CD4-positive, alpha-beta T cell treated with Interleukin-1 beta for 1 hour (primary cell): ENCODE data around the gene DMAP1.

Experiments
- DNase-seq, 2 donors: peaks; one replicate each; pipeline ENCODE4 v3.0.0-alpha.2; 2020 to 2022

Gene DMAP1

DNA sequence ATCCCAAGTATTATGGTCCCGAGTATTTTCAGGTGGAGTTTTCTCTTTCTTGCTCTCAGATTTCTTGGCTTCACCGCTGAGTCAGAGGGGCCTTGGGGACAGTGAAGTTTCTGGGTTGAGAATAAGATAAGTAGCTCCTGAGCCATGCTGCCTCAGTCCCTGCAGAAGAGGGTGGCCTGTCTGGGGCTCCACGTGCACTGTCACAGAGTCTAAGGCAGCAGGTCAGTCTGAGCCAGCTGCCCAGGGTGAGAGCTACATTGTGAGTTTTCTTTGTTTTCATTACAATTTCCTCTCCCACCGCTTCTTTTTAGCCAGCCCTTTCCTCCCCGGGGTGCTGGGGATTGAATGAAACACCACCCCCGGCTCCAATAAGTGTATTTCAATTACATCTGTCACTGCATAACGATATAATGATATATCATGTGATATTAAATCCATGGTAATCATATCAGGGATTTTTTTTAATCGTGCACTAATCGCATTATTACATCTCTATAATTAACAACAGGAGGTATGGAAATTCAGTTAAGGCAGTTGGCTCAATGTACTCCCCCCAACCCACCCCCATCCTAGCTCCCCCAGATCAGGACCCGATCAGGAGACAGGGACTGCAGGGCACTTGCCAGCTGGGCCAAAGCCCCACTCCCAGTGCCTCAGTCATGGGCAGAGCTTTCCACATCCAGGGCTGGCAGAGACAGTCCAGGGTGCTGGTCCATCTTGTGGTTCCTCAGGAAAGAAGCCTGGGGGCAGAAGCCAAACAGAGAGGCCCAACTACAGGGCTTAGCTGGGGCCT is 43.7 kb downstream of the DMAP1 start:
- no peak for DNase-seq

DNA sequence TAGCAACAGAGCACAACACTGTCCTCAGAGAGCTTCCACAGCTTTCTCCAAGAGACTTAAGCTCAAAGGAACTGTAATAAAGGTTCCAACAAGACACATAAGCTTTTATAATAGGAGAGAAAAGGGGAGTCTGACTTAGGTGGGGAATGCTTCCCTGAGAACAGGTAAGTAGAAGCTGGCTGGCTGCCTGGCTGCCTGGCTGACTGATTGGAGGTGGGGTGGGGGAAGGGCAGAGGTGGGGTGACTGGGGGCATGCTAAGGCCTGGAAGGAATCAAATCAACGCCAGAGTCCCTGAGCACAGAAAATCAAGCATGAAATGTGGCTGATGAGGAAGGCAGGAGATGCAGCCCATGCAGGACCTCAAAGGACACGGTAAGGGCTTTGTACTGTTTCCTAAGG is 45.8 kb downstream of the DMAP1 start:
- no peak for DNase-seq

DNA sequence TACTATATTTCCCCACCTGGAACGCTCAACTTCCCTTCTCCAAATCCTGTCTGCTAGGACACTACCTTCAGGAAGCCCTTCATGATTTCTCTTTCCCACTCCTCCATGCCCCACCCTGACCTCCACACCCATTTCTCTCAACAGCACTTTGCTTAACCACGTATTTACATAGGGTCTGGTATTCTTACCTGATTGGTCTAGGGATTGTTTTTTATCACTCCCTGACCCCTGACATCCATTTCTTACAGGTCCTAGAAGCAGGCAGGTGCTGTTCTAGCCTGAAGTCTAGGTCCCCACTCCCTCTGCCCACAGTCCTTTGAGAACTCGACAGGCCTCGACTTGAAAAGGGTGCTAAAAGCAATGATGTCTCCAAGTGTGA is 47.5 kb downstream of the DMAP1 start:
- no peak for DNase-seq

DNA sequence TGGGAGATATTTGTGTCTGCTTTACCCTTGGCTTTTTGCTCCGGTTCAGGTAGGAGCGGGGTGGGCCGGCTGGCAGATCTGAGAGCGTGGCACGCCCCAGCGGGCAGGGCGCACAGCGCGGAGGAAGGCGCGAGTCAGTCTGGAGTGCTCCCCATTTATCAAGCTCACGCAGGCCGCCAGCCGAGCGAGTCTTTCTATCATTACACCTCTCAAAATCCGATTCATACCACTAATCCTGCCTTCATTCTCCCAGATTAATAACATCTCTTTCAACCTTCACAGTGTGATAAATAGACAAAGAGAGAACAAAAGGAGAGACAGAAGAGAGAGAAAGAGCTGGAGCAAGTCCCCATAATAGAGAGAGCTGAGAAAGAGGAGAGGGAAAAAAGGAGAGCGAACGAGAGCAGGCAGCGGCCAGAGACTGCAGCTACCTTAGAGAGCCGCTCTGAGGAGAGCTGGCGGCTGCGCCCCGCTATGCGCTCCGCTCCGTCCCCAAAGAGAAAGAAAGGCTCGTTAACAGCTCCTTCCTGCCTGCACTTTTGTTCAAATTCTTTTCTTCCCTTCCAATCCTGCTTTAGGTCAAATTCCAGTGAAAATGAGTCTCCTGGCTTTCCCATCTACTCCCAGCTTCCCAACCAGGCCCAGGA is 48.0 kb downstream of the DMAP1 start:
- no peak for DNase-seq

DNA sequence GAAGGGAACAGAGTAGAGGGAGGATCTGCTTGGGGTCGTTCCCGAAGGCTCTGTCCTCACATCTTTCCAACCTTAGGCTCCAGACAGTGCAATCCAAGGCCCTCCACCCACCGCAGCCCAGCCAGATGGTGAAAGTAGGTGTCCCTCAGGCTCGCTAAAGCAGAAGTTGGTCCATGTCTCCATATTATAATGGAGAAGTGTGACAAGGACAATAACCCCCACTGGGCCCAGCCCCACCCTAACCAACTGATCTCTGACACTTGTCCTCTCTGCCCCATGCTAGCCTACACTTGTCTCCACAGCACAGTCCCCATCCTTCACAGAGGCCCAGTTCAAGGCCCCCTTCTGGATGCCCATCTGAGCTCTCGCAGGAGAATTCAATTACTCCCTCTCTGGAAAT is 48.7 kb downstream of the DMAP1 start:
- peak in 1 of 2 donors; percentile 5 for DNase-seq

DNA sequence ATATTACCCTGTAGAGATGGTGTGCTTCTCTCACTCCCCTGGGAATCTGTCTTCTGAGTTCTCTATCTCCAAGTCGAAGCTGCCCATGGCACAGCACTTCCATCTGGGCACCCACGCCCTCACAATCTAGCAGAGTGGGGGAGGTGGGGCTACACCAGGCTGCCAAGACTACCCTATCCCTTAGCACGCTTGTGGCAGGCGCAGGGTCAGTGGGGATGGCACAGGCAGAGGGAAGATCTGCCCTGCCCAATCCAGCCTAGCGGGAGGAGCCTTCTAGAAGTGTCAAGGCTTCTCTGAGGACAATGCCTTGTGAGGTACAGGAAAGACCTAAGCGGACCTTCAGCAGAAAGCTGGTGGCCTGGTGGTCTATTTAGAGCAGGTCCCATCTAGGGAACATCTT is 49.1 kb downstream of the DMAP1 start:
- no peak for DNase-seq

DNA sequence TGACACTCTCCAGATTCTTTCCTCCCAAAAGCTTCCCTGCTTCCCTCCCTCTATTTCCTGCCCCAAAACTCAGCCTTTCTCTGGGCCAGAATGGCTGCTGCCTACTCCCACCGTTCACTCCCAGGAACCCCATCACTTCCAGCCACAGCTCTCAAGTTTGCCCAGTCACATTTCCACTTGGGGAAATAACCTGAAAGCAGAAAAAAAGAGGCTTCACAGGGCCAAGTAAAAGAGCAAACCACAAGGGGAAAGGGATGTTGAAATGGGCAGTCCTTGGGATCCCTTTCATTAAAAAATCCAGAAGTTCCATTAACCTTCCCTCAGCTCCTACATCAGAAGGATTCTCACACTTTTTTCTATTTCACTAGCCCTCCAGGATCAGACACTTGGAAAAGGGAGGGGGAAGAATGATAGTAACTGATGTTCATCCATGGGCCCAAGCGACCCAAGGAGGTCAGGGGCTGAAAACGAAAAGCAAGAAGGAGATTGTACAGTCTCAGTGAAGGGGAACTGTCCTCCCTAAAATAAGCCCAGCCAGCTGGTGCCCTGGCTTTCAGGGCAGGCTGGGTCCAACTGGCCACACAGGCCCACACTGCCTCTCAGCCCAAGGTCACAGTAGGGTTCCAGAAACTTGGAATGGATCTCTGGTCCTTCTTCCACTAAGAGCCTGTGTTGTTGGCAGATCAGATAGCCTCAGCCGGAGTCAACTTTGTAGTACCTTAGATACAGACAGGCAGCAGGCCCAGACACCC is 49.7 kb downstream of the DMAP1 start:
- no peak for DNase-seq

DNA sequence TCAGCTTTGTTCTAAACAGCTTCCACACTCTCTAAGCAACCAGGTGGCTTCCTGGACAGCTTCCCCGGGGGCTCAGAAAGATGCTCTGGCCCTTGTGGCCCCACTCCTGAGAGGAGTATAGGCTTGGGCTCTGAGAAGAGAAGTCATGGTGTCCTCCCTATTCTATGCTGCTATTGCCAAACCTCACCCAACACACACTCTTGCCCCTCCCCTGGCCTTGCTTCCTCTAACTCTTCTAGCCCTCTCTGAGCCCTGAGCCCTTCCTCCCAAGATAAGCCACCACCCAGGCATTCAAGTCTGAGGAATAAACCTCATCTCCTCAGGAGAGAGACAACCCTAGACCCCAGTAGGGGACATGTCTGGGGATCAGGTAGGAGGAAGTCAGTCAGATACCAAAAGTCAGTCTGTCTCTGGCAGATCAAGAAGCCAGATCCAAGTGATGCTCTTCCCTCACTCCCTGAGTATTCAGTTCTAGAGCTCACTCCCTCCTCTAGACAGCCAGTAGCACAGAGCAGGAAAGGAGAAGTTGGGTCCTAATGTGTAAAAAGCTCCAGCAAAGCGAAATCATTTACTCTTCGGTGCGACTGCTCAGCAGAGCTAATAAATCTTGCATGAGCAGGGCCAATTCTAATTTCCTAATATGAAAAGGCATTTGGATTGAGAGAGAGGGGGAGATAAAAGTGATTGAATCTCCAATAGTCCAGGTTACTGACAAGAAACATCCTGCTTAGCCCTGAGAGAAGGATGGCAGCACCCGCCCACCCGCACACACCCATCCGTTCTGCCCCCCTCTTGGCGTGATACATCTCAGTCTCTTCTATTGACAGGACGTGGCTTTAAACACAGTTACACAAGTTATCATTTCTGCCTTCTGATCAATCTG is 50.5 kb downstream of the DMAP1 start:
- DNase-seq: peak in 1 of 2 donors; percentile 26

DNA sequence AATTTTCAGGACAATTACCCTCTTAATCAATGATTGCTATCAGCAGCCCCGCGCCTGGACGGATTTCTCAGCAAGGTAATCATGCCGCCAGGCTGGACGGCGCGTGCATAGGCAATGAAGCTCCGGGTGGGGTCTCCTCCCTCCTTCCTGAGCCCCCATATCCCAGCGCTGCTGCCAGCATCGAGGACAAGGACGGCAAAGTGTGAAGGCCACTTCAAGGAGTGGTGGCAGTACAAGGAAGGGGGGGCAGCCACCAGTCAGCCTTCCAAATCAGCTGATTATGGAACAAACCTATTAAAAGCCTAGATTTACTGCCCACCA is 51.1 kb downstream of the DMAP1 start:
- DNase-seq: no peak

DNA sequence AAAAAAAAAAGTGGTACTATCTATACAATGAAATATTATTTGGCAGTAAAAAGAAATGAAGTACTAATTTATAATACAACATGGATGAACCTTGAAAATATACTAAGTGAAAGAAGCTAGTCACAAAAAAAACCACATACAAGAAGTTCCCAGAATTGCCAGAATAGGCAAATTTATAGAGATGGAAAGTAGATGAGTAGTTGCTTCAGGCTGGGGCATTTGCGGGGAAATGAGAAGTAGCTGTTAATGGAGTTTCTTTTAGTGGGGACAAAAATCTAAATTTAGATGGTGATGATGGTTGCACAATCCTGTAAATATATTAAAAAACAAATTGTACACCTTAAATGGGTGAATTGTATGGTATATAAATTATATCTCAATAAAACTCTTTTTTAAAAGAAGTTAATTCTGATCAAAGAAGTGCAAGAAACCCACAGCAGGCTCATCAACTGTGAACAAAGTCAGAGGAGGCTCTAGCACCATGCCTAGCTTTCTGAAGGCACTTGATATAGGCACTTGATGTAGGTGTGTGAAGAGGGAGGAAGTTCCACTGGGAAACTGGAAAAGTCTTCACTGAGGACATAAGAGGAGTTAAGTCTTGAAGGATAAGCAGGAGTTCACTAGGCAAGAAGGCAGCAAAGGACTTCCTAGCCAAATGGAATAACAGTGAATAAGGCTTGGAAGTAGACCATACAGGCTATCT is 52.5 kb downstream of the DMAP1 start:
- DNase-seq: no peak

DNA sequence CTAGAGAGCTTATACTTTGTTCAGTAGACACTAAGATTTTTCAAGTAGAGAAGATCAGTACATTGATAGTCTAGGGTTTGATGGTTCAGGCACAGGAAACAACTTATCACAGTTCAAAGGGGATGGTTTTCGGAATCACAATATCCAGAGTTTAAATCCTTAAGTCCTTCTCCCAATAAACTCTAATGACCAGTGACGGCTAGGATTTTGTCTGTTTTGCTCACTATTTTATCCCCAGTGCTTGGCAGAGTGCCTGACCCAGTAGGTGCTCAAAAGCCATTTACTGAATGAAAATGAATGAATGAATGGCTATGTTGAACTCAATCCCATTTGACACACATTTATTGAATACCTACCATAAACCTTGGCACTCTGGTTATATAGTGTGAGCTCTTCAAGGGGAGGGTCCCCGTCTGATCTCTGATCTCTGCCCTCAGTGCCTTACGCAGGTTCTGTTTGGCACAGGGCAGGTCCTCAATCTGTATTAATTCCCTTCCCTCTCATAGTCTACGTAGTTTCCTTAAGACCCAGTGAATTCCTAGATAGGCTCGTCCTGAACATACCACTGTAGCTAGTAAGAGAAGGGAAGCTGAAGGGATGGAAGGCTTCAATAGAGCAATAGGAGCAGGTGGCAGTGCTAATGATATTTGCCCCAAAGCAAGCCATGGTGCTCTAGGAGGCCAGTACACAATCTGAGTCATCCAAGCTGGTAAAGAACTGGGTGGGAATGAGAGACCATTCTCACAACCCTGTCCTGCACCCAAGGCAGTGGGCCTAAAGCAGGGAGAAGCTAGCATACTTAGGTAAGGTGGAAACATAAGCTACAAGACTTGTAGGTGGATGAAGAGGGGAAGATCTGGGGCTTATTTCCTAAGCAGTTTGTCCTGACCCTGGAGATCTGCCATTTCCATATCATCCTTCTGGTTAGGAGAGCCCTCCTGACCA is 53.4 kb downstream of the DMAP1 start:
- no peak for DNase-seq

DNA sequence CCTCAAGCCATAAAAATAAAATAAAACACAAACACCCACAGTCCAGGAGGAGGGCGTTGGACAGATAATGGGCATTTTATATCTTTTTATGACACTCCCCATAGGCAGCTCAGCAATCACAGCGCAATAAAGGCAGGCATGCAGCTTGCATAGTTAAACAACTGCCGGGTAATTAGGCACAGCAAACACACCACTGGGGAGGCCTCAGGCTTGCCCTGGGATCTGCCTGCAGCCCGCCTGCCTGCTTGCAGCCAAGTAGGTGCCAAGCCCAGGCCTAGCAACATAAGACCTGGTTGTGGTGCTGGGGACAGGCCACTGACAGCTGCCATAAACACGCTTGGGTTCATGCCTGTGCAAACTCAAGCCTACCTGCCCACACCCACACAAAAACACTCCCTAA is 54.2 kb downstream of the DMAP1 start:
- no peak for DNase-seq

DNA sequence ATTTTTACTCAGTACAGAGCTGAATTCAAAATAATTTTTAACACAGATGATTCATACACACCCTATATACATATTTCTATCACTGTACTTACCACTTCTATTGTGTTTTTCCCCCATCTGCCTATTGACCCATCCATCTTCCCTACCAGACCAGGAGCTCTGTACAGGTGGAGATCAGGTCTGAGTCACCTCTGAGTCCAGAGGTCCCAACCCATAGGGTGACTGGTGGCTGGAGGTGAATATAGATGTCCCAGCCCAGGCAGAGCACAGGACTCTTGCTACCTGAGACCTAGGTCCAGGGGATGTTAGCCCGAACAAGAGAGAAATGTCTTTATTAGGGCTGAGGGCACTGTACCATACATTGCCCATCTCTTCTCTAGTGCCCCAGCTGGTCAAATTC is 54.8 kb downstream of the DMAP1 start:
- DNase-seq: no peak
